ENCODE measurements around the gene IFITM10. TPM values are rescaled to one million over a fixed set of nuclear protein-coding genes. Genes with fewer than 3 reads are reported as not detected.
A peak's percentile ranks its signal among the peaks of the same experiment; 100 is the strongest.
"Not testable (repeated sequence)": the region's sequence is repeated elsewhere in the genome, so short reads cannot be mapped to it uniquely, and the experiment has no call there.

Gene IFITM10
- total and polyA plus RNA-seq, 9 of the 15 experiments (the other 6 are each of a cell fraction or from before 2014, with no cell fraction given), result 0.08 to 0.13 (median 0.09) TPM; not detected in 6

- no peak for FAIRE-seq
- no peaks in the 10 kb centered on the region for H3K79me2 ChIP-seq (ENCODE audit: control insufficient read depth, insufficient read depth, low read length)
- H3K4me1 ChIP-seq (replicated peaks in 1 of 2; ENCODE audit: control insufficient read depth in 2 of 2, insufficient read depth in 2 of 2, low read length in 2 of 2), result peaks cover 21 to 52% of the 10 kb centered on the region in 2 experiments
- H3K9me1 ChIP-seq (ENCODE audit: control insufficient read depth, insufficient read depth, low read length), result no peaks in the 10 kb centered on the region
- H4K20me1 ChIP-seq (replicated peaks; ENCODE audit: control insufficient read depth, insufficient read depth, low read length), result no peaks in the 10 kb centered on the region
- no peak overlapping the region for H3K4me3 ChIP-seq
- 65% methylated on average over 3 of the region's 7 CpGs for WGBS (ENCODE audit: insufficient coverage, low coverage, missing lambda C conversion rate)
- peak overlapping the region in 1 of 2 experiments; percentile 2; a peak in 1 of 4 replicates for H3K9ac ChIP-seq (ENCODE audit: insufficient read depth in 1 of 2, low read depth in 2 of 2, low read length in 2 of 2)
- DNase-seq (ENCODE audit: extremely low read depth in 1 of 4, low spot score in 3 of 4), result no peak
- in situ Hi-C loops (cut with MboI), result no loop called here
- H3K27me3 ChIP-seq (ENCODE audit: control insufficient read depth in 2 of 2, insufficient read depth in 2 of 2, low read length in 2 of 2), result no peaks in the 10 kb centered on the region
- no peaks in the 10 kb centered on the region for H3K9me3 ChIP-seq (replicated peaks; ENCODE audit: control insufficient read depth, insufficient read depth, low read depth, low read length)
- no peak overlapping the region for H2AFZ ChIP-seq (ENCODE audit: low read depth, low read length)
- H3K4me2 ChIP-seq (ENCODE audit: insufficient read depth, low read length), result no peak overlapping the region
- H3K36me3 ChIP-seq (ENCODE audit: control insufficient read depth, insufficient read depth, low read length), result no peaks in the 10 kb centered on the region
- POLR2A ChIA-PET, result interaction anchor here (1.0 kb wide), 1 partner anchor 20 kb away, joined by 3 read pairs; the partner anchor contains the start of gene IFITM10
- TF ChIP-seq, protein P1, sequence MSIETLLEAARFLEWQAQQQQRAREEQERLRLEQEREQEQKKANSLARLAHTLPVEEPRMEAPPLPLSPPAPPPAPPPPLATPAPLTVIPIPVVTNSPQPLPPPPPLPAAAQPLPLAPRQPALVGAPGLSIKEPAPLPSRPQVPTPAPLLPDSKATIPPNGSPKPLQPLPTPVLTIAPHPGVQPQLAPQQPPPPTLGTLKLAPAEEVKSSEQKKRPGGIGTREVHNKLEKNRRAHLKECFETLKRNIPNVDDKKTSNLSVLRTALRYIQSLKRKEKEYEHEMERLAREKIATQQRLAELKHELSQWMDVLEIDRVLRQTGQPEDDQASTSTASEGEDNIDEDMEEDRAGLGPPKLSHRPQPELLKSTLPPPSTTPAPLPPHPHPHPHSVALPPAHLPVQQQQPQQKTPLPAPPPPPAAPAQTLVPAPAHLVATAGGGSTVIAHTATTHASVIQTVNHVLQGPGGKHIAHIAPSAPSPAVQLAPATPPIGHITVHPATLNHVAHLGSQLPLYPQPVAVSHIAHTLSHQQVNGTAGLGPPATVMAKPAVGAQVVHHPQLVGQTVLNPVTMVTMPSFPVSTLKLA (conservative IDR thresholded peaks at IDR 0.05), result no peak
- CTCF ChIA-PET (ENCODE audit: low intra/inter-chr PET ratio), result interaction anchor here (0.6 kb wide), 1 partner anchor 14 kb away, joined by 3 read pairs; no protein-coding TSS in a partner anchor
- ATAC-seq, result no peak
- H3K27ac ChIP-seq (ENCODE audit: extremely low read depth, low read depth, low read length), result no peak overlapping the region
- no TSS peak for BruUV-seq (replicated peaks)
- intact Hi-C loops (cut with micrococcal nuclease), result no loop called here
Observed at GRCh38 chr11:1770061-1770460, 19.7 kb upstream of the IFITM10 start.

DNA sequence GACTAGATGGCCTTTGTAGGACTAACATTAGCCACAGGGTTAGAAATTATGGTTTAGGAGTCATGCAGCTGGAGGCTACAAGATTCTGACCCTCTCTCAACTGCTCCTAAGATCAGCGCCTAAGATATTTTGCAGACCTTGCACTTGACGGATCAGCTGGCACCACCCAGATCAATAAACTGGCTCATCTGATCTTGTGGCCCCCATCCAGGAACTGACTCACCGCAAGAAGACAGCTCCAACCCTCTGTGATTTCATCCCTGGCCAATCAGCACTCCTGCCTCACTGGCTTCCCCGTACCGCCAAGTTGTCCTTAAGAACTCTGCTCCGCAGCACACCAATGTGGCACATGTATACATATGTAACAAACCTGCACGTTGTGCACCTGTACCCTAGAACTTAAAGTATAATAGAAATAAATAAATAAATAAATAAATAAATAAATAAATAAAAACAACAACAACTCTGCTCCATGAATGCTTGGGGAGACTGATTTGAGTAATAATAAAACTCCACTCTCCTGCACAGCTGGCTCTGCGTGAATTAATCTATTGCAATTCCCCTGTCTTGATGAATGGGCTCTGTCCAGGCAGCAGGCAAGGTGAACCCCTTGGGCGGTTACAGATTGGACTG is 19.0 kb upstream of the IFITM10 start:
- H3K4me2 ChIP-seq (ENCODE audit: insufficient read depth, low read length); H3K9me1 ChIP-seq (ENCODE audit: control insufficient read depth, insufficient read depth, low read length); H3K9me3 ChIP-seq (replicated peaks; ENCODE audit: control insufficient read depth, insufficient read depth, low read depth, low read length); intact Hi-C loops (cut with micrococcal nuclease); in situ Hi-C loops (cut with MboI); FAIRE-seq; H3K79me2 ChIP-seq (ENCODE audit: control insufficient read depth, insufficient read depth, low read length); H3K27me3 ChIP-seq (ENCODE audit: control insufficient read depth in 2 of 2, insufficient read depth in 2 of 2, low read length in 2 of 2); H3K27ac ChIP-seq (ENCODE audit: extremely low read depth, low read depth, low read length); H3K4me3 ChIP-seq; BruUV-seq (replicated peaks); H4K20me1 ChIP-seq (replicated peaks; ENCODE audit: control insufficient read depth, insufficient read depth, low read length); ATAC-seq; H3K36me3 ChIP-seq (ENCODE audit: control insufficient read depth, insufficient read depth, low read length): not testable (repeated sequence)
- ChIA-PET CTCF (ENCODE audit: low intra/inter-chr PET ratio) (interaction anchor here (0.6 kb wide), 1 partner anchor 13 kb away, joined by 3 read pairs; no protein-coding TSS in a partner anchor), POLR2A (interaction anchor here (0.6 to 1.0 kb wide), 4 partner anchors 11 to 141 kb away, joined by 3 read pairs; partner anchors contain the start of gene IFITM10)
- Histone ChIP-seq H3K9ac (ENCODE audit: insufficient read depth in 1 of 2, low read depth in 2 of 2, low read length in 2 of 2) (peak overlapping the region in 1 of 2 experiments; percentile 2; a peak in 1 of 4 replicates), H3K4me1 (replicated peaks in 1 of 2; ENCODE audit: control insufficient read depth in 2 of 2, insufficient read depth in 2 of 2, low read length in 2 of 2) (peaks cover 22 to 55% of the 10 kb centered on the region in 2 experiments), H2AFZ (ENCODE audit: low read depth, low read length) (peak overlapping the region; percentile 51)
- WGBS (ENCODE audit: insufficient coverage, low coverage, missing lambda C conversion rate), result 21% methylated on average over 9 of the region's 9 CpGs
- DNase-seq (ENCODE audit: extremely low read depth in 1 of 4, low spot score in 3 of 4), result peak in 1 of 4 experiments; percentile 33
- TF ChIP-seq, protein P2, sequence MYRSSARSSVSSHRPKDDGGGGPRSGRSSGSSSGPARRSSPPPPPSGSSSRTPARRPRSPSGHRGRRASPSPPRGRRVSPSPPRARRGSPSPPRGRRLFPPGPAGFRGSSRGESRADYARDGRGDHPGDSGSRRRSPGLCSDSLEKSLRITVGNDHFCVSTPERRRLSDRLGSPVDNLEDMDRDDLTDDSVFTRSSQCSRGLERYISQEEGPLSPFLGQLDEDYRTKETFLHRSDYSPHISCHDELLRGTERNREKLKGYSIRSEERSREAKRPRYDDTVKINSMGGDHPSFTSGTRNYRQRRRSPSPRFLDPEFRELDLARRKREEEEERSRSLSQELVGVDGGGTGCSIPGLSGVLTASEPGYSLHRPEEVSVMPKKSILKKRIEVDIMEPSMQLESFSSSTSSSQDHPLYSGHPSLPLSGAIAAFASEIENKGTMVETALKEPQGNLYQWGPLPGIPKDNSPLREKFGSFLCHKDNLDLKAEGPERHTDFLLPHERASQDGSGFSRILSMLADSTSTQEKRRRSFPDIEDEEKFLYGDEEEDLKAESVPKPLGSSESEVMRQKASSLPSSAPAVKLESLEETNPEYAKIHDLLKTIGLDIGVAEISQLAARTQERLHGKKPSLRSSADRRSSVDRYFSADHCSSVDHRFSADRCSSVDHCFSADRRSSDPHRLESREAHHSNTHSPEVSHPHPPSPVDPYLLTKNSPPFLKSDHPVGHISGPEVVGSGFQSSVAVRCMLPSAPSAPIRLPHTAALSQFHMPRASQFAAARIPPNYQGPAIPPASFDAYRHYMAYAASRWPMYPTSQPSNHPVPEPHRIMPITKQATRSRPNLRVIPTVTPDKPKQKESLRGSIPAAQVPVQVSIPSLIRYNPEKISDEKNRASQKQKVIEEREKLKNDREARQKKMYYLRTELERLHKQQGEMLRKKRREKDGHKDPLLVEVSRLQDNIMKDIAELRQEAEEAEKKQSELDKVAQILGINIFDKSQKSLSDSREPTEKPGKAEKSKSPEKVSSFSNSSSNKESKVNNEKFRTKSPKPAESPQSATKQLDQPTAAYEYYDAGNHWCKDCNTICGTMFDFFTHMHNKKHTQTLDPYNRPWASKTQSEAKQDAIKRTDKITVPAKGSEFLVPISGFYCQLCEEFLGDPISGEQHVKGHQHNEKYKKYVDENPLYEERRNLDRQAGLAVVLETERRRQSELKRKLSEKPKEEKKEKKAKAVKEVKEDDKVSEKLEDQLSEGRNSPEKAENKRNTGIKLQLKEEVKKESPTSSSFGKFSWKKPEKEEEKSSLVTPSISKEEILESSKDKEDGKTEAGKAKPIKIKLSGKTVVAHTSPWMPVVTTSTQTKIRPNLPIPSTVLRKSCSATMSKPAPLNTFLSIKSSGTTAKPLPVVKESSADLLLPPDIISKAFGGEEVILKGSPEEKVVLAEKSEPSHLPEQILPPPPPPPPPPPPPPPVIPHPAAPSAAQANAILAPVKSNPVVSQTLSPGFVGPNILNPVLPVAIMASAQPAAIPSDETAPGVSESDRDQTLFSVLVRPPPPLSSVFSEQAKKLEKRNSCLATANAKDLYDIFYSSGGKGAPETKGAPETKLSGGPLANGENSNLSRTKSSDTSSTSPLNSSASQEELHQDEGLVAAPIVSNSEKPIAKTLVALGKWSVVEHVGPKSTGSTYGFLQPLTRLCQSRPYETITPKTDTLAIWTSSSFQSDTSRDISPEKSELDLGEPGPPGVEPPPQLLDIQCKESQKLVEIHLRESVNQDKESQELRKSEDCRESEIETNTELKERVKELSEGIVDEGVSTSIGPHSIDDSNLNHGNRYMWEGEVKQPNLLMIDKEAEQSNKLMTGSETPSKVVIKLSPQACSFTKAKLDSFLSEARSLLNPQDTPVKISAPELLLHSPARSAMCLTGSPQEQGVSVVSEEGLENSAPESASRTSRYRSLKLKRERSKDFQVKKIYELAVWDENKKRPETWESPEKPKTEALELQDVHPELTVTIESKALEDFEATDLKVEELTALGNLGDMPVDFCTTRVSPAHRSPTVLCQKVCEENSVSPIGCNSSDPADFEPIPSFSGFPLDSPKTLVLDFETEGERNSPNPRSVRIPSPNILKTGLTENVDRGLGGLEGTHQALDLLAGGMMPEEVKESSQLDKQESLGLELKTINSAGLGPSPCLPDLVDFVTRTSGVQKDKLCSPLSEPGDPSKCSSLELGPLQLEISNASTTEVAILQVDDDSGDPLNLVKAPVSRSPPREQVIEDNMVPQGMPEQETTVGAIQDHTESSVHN (IDR thresholded peaks at IDR 0.05; ENCODE audit: borderline replicate concordance in 1 of 2, low read depth in 1 of 2), result 0 out of 4 replicates have a peak, but pooled peaks of 1 of the 2 experiments have one; percentile 24

Measured in K562 (cell line).